GM12891 (cell line): ENCODE results near the gene ALK.

ENCODE experiments used
- PAX5 ChIP-seq: IDR thresholded peaks from 2 replicates; pipeline ENCODE4 v1.6.1; 2011; ENCODE audit warnings: low read length, moderate library complexity, mild to moderate bottlenecking; ENCODE audit not compliant: insufficient read depth, severe bottlenecking
- POLR2A ChIP-seq: IDR thresholded peaks from 2 replicates; pipeline ENCODE4 v1.6.1; 2011; ENCODE audit warnings: low read depth, low read length, control low read depth
- POLR2AphosphoS5 ChIP-seq: IDR thresholded peaks from 2 replicates; pipeline ENCODE4 v1.6.1; 2011; ENCODE audit warnings: low read depth, low read length, control low read depth
- SPI1 ChIP-seq: IDR thresholded peaks from 2 replicates; pipeline ENCODE4 v1.6.1; 2011; ENCODE audit warnings: low read depth, low read length, control low read depth
- TAF1 ChIP-seq: IDR thresholded peaks from 2 replicates; pipeline ENCODE4 v1.6.1; 2011; ENCODE audit warnings: low read depth, low read length, control low read depth

DNA sequence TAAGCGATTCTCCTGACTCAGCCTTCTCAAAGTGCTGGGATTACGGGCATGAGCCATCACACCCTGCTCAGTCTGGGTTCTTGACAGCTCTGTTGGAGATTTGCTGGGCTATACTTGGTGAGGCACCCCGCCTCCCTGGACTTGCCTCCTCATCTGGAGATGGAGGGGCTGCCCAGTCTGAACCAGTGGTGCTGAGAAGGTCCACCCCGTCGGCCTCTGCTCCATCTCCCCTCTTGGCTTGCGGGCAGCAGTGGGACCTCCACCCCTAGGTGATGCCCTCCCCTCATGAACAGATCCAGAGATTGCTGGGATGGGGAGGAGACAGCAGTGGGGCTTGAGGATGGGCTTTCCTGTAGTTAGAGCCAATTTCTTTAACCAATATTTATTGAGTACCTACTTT, 685.3 kb downstream of the ALK start:
- TF ChIP-seq POLR2AphosphoS5 (no peak), POLR2A (no peak), TAF1 (no peak), PAX5 (no peak), SPI1 (no peak)
